GM18502 (cell line): ENCODE results near the gene CCDC71L.

Source experiments
- ATAC-seq: cut with Tn5 transposase; IDR thresholded peaks from one replicate; pipeline ENCODE4 v1.9.1; 2021; ENCODE audit warnings: mild to moderate bottlenecking; ENCODE audit not compliant: unreplicated experiment, poor library complexity

The CCDC71L gene

GRCh38 chr7:106659166-106659962 is 1.6 kb downstream of the CCDC71L start:
- ATAC-seq, result no peak

GRCh38 chr7:106658316-106659165 is 2.4 kb downstream of the CCDC71L start:
- no peak for ATAC-seq

DNA sequence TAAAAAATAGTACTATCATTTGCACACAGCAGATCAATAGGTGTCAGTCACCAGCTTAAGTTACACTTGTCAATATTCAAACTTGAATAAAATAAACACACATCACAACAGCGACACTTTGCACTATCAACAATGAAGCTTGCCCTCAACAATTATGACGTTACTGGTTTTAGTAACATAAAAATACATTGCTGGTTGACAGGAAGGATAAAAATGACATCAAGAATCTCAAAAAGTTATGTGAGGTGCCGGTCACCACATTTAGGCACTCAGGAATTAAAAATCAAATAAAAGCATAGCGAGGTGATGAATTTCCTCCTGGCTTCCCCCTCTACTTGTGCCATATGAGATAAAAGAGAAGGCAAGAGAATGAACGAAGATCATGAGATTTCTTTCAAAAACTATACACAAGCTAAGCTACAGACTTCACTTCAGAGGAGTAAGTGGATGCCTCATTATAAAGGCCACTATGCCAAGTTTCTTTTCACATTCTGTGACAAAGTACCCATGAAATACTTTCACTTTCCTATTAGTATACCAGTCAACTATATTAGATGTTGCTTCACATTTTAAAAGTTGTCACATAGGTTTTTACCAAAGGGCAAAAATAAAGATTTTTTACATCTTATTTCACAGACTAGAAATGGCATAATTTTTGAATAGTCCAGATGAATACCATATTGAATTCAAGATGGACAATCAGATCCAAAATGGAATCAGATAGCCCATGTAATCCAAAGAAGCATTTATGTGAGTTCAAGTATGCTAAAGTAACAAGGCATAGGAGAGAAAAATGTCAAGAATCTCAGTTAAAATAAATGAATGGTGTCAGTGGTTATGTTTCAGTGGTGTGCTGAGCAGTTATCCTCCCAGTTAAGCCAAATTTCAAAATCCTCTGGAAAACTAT is 3.6 kb downstream of the CCDC71L start:
- no peak for ATAC-seq

GRCh38 chr7:106655703-106656498 is 5.1 kb downstream of the CCDC71L start:
- ATAC-seq, result no peak

GRCh38 chr7:106653488-106653887 is 7.5 kb downstream of the CCDC71L start:
- ATAC-seq, result no peak

GRCh38 chr7:106652909-106653308 is 8.0 kb downstream of the CCDC71L start:
- ATAC-seq, result no peak

DNA sequence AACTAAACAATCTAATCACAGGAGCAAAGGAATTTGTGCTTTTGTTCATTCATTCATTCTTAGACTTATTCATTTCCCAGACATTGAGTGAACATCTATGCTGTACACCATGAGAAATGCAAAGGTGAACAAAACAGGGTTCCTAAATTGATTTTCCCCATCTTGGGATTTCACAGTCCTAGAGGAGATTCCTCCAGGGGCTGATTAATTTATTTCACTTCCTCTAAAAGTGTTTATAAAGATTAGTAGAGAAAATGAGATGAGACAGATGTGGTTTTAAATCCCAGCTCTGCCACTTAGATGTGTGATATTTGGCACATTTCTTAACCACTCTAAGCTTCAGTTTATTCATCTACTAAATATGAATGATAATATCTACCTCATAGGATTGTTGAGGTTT is 8.9 kb downstream of the CCDC71L start:
- ATAC-seq, result no peak

- ATAC-seq, result no peak
Observed at GRCh38 chr7:106646256-106646655, 14.7 kb downstream of the CCDC71L start.

- peak; percentile 52 for ATAC-seq
Observed at GRCh38 chr7:106644999-106645398, 16.0 kb downstream of the CCDC71L start.

DNA sequence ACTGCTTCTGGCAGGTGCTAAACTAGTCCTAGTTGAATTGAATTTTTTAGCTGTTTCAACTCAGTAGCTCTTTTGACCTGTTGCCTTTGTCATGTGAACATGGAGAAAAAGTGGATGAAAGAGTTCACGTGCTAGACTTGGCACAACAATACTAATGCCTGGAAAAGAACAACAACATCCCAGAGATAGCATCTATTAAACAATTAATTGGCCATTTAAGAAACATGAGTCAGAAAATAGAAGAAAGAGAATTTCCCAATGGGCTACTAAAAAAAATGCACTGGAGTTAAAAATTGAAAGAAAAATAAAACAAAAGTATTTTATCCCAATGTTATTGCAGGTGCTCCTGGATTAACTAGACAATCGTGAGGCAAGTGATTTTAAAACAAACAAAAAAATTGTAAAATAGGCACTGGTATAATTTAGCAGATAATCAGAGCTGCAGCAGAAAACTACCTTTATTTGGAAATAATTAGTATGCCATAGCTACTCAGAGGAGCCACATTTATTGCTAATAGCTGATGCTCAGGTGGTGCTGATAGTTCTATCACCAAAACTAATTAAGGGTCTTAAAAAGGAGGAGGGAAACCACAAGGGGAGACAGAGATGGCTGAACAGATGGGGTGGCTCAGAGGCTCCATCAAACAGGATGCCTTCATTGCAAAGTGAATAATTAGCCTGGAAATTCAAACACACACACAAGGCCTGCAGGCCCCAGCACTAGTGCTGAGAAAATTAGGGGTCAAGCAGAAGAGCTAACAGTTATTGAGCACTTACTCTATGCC is 17.6 kb downstream of the CCDC71L start:
- ATAC-seq, result no peak

DNA sequence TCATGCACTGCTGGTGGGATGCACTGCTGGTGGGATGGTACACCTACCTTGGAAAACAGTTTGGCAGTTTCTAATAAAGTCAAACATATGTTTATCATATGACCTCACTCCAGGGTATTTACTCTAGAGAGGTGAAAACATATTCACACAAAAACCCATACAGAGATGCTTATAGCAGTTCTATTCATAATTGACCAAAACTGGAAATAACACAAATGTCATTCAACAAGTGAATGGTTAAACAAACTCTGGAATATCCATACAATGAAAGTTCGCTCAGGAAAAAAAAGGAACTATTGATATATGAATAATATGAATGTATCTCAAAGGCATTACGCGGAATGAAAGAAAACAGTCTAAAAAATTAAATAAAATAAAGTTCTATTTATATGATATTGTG is 19.5 kb downstream of the CCDC71L start:
- no peak for ATAC-seq

DNA sequence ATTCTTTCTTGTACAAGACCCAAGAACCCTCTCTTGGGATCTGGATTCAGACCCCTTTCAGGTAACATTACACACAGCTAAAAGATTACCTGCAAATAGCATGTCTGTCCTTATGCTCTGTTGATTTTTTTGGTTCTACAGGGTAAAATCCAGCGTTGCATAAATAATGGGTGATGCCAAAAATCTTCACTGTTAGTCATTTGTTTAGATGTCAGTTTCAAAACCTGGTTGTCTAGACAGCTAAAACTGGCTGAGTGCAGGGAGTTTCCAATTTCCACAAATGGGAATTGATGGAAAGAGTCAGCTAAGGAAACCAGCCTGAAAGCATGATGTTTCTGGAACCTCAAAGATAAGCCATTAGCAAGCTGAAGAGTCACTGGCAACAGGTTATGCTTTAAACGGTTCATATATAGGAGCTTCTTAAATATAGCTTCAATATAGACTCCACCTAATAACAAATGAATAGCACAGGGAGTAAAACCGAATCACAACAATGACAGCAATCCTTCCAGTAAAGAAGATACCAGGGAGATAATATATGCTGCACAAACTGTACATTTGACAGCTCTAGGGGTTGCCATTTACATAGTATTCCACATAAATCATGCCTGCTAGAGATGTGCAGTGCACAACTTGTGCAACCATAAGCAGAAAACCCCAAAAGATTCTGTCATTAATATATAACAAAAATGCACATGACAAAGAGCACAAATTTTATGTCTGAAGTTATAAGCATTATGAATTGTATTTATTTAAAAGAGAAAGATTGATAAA is 20.4 kb downstream of the CCDC71L start:
- no peak for ATAC-seq

- no peak for ATAC-seq
Observed at GRCh38 chr7:106639476-106640334, 21.3 kb downstream of the CCDC71L start.

GRCh38 chr7:106635411-106635810 is 25.5 kb downstream of the CCDC71L start:
- no peak for ATAC-seq

DNA sequence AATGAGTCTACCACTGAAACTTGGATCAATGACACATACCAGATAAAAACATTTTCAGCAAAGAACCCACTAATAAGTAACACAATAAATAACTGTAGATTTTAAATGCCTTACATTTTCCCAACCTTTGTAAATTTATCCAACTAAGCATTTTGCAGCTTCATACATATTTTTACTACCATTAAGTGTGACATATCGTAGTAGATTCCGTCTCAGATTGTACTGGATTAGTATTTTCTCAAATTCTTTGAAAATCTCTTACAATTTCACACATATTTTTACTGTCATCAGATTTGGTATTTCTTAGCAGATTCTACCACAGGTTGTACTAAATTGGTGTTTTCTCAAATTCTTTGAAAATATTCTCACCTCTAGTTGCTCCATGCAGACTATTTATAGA is 26.0 kb downstream of the CCDC71L start:
- no peak for ATAC-seq

DNA sequence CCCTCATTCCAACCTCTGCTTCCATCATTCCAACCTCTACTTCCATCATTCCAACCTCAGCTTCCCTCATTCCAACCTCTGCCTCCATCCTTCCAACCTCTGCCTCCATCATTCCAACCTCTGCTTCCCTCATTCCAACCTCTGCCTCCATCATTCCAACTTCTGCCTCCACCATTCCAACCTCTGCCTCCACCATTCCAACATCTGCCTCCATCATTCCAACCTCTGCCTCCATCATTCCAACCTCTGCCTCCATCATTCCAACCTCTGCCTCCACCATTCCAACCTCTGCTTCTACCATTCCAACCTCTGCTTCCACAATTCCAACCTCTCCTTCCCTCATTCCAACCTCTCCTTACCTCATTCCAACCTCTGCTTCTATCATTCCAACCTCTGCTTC is 30.3 kb downstream of the CCDC71L start:
- no peak for ATAC-seq

- ATAC-seq, result no peak
Observed at GRCh38 chr7:106629516-106629915, 31.4 kb downstream of the CCDC71L start.
